ES-I3 (cell line): ENCODE results near the gene SUMF1.

Experiments used
- H3K36me3 ChIP-seq: 2 replicates; pipeline ENCODE4 v1.6.1; 2013; ENCODE audit warnings: mild to moderate bottlenecking, low read length, control low read depth, moderate library complexity; ENCODE audit not compliant: insufficient read depth
- H3K4me1 ChIP-seq: 2 replicates; pipeline ENCODE4 v1.6.1; 2013; ENCODE audit warnings: mild to moderate bottlenecking, control low read depth, low read length; ENCODE audit not compliant: insufficient read depth
- H3K9ac ChIP-seq: 2 replicates; pipeline ENCODE4 v1.6.1; 2013; ENCODE audit warnings: low read depth, mild to moderate bottlenecking, low read length, moderate library complexity
- H3K9me3 ChIP-seq: 2 replicates; pipeline ENCODE4 v1.6.1; 2013; ENCODE audit warnings: mild to moderate bottlenecking, low read length, moderate library complexity; ENCODE audit not compliant: control insufficient read depth, insufficient read depth

The SUMF1 gene

DNA sequence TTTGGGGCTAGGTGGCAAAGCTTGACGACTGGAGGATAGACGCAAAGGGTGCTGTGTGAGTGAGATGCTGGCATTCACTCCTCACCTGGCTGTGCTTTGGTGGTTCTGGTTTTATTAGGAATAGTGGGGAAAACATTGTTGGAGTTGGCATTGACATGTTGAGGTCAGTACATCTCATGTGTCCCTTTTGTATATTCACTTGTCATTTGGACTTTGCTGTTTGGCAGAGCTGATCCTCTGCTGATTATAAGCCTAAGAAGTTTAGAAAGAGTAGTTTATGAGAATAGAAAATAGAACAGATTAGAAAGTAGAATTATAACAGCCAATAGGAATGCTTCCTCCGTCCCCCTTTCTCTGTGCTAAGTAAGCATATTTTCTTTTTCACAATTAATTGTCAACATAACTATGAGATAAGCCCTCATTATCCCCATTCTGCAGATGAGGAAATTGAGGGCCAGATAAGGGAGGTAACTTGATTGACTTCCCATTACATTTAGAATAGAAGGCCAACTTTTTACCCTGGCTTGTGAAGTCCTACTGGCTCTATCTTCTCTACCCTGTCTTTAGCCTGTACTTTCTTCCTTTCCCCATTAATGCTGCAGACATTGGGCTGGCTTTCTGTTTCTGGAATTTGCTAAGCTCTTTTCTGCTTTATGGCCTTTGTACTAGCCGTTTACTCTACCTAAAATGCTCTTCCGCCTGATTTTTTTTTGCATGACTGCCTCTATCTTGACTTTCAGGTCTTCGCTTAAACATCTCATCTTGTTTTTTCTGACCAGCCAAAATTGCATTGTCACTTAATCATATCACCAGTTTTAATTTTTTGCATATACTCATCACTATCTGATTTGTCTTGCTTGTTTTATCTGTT is 38.9 kb upstream of the SUMF1 start:
- H3K36me3 ChIP-seq: no peaks in the 10 kb centered on the region; the same call in 1 of the 2 replicates
- H3K9ac ChIP-seq: no peak overlapping the region
- no peaks in the 10 kb centered on the region for H3K9me3 ChIP-seq
- peaks cover 6% of the 10 kb centered on the region for H3K4me1 ChIP-seq

DNA sequence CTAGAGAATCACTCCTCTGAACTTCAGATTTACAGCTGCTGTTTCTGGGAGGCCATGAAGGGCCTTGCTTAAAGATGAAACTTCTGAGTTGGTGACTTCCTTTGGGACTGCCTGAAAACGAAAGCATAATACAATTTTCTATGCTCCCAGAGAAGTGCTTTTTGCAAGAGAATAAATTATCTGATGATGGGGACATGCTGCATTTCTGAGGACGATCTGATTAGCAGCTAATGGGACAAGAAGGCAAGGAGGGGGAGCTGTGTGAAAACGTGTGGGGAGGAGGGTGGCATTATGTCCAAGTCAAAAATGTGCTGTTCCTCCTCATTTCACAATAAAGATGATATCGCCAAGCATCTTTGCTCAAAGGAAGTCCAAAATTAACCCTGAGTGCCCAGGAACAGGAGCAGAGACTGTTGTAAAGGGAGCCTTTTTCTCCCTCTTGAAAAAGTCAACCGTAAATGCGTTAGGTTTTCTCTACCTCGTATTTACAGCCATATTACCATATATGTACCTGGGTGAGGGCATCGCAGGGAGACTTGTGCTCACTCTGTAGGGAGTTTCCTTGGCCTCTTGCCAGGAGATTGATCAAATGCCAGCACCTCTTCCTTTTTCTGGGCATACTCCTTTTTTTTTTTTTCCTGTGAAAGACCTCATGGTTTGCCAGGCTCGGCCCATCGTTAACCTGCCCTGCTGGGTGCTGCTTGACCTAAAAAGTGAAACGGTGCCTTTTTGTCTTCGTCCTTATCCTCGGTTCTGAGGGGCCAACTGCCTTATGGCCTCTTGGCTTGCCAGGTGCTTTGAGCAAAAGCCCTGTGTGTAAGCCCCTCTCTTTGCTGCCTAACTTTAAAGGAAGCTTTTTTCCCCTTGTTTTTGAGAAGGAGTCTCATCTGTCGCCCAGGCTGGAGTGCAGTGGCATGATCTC is 37.5 kb upstream of the SUMF1 start:
- Histone ChIP-seq H3K36me3 (no peaks in the 10 kb centered on the region), H3K9me3 (no peaks in the 10 kb centered on the region), H3K9ac (no peak overlapping the region), H3K4me1 (peaks cover 6% of the 10 kb centered on the region)

- Histone ChIP-seq H3K36me3 (no peaks in the 10 kb centered on the region), H3K4me1 (no peaks in the 10 kb centered on the region; the same call in 1 of the 2 replicates), H3K9me3 (no peaks in the 10 kb centered on the region), H3K9ac (no peak overlapping the region)
Observed at GRCh38 chr3:4503050-4503449, 36.0 kb upstream of the SUMF1 start.

- Histone ChIP-seq H3K9ac (no peak overlapping the region), H3K9me3 (no peaks in the 10 kb centered on the region), H3K36me3 (no peaks in the 10 kb centered on the region), H3K4me1 (no peaks in the 10 kb centered on the region; the same call in 1 of the 2 replicates)
Observed at GRCh38 chr3:4501927-4502326, 34.9 kb upstream of the SUMF1 start.

DNA sequence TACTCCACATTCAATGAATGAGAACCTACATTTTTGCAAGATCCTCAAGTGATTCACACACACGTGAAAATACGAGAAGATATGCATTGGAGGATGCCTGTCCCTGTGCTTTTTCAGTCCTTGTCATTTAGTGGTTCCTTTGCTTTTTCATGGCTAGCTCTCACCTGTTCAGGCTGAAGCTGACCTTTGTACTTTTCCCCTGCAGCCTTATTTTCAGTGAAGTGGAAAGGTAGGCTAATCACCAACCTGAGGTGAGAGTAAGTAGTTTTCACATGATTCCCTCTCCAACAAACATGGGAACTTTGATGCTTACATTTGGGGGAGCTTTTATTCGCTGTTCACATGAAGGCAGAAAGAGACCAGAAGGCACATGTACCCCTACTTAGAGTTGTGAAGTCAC is 34.4 kb upstream of the SUMF1 start:
- H3K9ac ChIP-seq: no peak overlapping the region
- H3K9me3 ChIP-seq: no peaks in the 10 kb centered on the region
- no peaks in the 10 kb centered on the region for H3K36me3 ChIP-seq
- H3K4me1 ChIP-seq: no peaks in the 10 kb centered on the region; the same call in 1 of the 2 replicates

DNA sequence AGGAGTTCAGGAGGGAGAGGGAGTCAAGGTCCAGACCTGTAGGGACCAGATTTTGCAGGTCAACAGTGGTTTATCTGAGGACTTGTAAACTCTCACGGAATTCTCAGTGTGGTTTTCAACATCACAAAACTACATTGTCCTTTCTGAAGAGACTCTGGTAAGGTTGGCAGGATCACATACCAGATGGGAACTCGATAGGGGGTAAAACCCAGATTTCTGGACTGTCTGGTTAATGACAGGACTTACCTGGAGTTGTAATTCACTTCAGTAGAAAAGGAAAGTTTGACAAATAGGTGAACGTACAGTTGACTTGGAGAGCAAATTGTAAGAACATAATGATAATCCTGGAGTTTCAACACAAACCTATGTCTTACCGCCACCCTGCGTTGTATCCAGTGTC is 31.4 kb upstream of the SUMF1 start:
- Histone ChIP-seq H3K36me3 (no peaks in the 10 kb centered on the region), H3K9ac (no peak overlapping the region), H3K4me1 (no peaks in the 10 kb centered on the region), H3K9me3 (no peaks in the 10 kb centered on the region)

DNA sequence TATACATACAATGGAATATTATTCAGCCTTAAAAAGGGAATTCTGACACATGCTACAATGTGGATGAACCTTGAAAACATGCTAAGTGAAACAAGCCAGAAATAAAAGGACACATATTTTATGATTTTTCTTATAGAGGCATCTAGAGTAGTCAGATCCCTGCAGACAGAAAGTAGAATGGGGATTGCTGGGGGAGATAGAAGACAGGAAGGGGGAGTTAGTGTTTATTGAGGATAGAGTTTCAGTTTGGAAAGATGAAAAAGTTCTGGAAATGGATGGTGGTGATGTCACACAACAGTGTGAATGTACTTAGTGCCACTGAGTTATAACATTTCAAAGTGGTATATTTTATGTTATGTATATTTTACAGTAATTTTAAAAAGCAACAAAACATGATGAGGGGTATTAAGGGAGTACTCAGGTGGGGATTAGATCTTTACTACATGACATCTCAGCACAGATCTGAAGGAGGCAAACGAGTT is 30.8 kb upstream of the SUMF1 start:
- Histone ChIP-seq H3K9ac (no peak overlapping the region), H3K36me3 (no peaks in the 10 kb centered on the region), H3K9me3 (no peaks in the 10 kb centered on the region), H3K4me1 (no peaks in the 10 kb centered on the region)

- no peaks in the 10 kb centered on the region for H3K9me3 ChIP-seq
- no peak overlapping the region for H3K9ac ChIP-seq
- no peaks in the 10 kb centered on the region for H3K4me1 ChIP-seq
- H3K36me3 ChIP-seq: no peaks in the 10 kb centered on the region
Observed at GRCh38 chr3:4497005-4497692, 30.1 kb upstream of the SUMF1 start.

DNA sequence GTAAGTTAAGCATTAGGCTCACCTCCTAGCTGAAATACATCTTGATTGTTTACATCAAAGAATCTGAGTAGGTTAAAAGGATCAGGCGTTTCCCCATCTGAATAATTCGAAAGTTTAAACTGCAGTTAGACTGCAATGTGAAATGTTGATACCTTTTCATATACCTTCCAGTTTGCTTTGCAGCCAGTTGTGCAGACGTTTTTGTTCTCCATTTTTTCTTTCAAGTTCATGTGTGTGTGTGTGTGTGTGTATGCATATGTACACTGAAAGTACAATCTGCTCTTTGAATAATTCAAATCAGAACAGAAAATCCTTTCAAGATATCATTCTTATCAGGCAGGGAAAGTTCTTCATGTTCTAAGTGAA is 29.0 kb upstream of the SUMF1 start:
- Histone ChIP-seq H3K4me1 (no peaks in the 10 kb centered on the region), H3K9ac (no peak overlapping the region), H3K9me3 (no peaks in the 10 kb centered on the region), H3K36me3 (no peaks in the 10 kb centered on the region)

DNA sequence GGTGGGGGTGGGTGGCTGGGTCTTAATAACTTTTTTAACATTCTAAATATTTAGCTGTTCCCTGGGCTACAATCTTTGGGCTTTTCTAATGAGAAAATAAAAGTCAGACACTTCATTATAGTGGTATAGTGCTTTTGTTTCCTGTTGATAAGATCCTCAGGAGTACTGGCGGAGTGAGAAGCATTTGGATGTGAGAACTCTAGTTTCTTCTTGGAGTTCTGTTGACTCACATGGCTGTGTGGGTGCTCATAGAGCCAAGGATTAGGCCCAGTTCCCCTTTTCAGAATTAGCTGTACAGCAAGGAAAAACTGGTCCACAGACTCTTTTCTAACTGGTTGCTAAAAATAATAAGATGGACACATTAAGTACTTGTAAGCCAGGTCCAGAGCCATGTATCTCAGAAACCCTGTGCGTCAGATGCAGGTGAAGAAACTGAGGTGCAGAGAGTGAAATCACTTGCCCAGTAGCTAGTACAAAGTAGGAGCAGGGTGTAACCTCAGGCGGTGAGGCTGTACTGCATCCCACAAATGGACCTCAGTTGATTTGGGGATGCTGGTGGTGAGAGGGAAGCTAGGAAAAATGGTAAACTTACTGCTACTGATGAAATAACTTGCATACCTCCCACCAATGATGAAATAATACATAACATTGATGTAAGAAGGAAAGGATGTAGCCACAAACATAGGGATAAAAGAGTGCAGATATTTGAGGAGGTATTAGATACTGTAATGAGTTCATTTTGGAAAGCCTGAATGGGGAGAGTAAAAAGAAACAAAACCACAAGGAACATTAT is 28.4 kb upstream of the SUMF1 start:
- no peaks in the 10 kb centered on the region for H3K9me3 ChIP-seq
- H3K9ac ChIP-seq: no peak overlapping the region
- no peaks in the 10 kb centered on the region for H3K4me1 ChIP-seq
- no peaks in the 10 kb centered on the region for H3K36me3 ChIP-seq

- no peaks in the 10 kb centered on the region for H3K4me1 ChIP-seq
- no peak overlapping the region for H3K9ac ChIP-seq
- H3K36me3 ChIP-seq: no peaks in the 10 kb centered on the region
- no peaks in the 10 kb centered on the region for H3K9me3 ChIP-seq
Observed at GRCh38 chr3:4494895-4495264, 27.8 kb upstream of the SUMF1 start.

DNA sequence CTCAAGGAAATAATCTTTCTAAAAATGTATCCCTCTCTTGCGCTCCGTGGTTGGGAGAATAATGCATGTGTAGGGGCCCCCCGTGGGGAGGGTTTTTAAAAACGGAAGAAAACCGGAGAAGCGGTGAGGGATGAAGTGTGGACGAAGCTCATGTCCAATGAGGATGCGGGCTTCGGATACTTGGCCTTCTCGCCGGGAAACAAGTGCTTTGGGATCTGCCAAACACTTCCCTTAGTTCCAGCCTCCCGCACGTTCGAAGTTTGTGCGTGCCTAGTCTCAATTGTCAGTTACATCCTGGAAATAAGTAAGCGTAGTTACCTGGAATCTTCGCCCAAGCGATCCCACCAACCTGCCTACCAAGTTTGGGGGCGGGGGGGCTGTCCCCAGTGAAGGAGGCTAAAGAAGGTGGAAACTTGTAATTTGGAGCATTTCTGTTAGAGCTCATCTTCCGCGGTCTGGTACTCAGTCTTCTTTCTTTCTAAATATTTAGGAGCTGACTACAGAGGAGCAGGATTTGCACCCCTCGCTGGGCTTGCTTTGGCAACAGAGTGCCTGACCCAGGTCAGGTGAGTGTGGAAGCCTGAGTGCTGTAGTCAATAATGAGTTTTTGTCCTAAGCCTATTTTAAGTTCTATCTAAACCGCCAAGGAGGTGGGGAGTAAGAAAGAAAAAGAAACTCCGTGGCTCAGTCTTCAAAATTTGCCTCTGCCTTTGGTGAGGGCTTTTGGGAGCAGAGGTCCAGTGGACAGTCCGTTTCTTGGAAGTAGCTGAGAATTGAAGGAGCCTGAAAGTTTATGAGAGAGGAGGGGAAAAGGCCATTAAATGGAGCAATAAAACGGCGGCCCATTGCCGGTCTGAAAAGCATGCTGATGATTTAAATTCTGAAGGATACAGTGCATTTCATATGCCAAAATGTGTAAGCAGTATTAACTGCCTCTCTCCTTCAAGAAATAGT is 27.1 kb upstream of the SUMF1 start:
- Histone ChIP-seq H3K4me1 (no peaks in the 10 kb centered on the region), H3K9ac (peak overlapping the region; percentile 80), H3K36me3 (no peaks in the 10 kb centered on the region), H3K9me3 (no peaks in the 10 kb centered on the region)
